Testis (tissue), 3 donors: ENCODE measurements around the gene KLHL14. TPM values are rescaled to one million over a fixed set of nuclear protein-coding genes. Genes with fewer than 3 reads are reported as not detected.

Experiments
- DNase-seq: peaks from one replicate; pipeline ENCODE4 v3.0.0-alpha.2; 2019
- H3K27ac ChIP-seq, 2 donors: fragments of 200-600 bp; sonication (generic); one replicate each; pipeline ENCODE4 v1.5.1; 2019
- H3K27me3 ChIP-seq: fragments of 200-600 bp; sonication (generic); one replicate; pipeline ENCODE4 v1.5.1; 2019
- H3K36me3 ChIP-seq: fragments of 200-600 bp; sonication (generic); one replicate; pipeline ENCODE4 v1.5.1; 2017; ENCODE audit warnings: low read depth; ENCODE audit errors: missing control alignments
- H3K4me1 ChIP-seq: fragments of 200-600 bp; sonication (generic); one replicate; pipeline ENCODE4 v1.5.1; 2019
- H3K4me3 ChIP-seq, 2 donors: fragments of 200-600 bp; sonication (generic); one replicate each; pipeline ENCODE4 v1.5.1; 2017 to 2019
- H3K9me3 ChIP-seq: fragments of 200-600 bp; sonication (generic); one replicate; pipeline ENCODE4 v1.5.1; 2017
- CTCF ChIP-seq, 3 experiments: fragments of 450-650 bp in 2 of 3; fragments of 200-600 bp in 1 of 3; sonication (generic) in 1 of 3; IDR thresholded peaks; one replicate each; pipeline ENCODE4 v1.5.1; 2016 to 2019; ENCODE audit warnings: antibody characterized with exemption in 3 of 3, mild to moderate bottlenecking in 2 of 3, moderate library complexity in 1 of 3
- POLR2A ChIP-seq: fragments of 450-650 bp; IDR thresholded peaks from one replicate; pipeline ENCODE4 v1.6.1; 2017; ENCODE audit warnings: antibody characterized with exemption, mild to moderate bottlenecking, moderate library complexity
- WGBS, 2 donors: methylation state at CpG; one replicate each; pipeline ENCODE4 v1.1.5; 2018; 5-methylcytosine and 5-hydroxymethylcytosine counted together
- intact Hi-C: fragments of 100-400 bp; cut with DNase I; formaldehyde crosslinking; loops from one replicate; pipeline ENCODE4 v1.15.1; 2023; ENCODE audit warnings: low total_unique reads
- polyA plus RNA-seq: library from polyadenylated mRNA; stranded (reverse); fragments of 350-450 nt; fragmentation: Illumina TruSeq; extraction: RNeasy Lipid Tissue Mini Kit (QIAGEN cat#74804); gene quantifications from one replicate; pipeline ENCODE4 v1.2.3, GENCODE V29; 2014; ENCODE audit warnings: low read depth, low replicate concordance; ENCODE audit not compliant: insufficient read depth
- total RNA-seq, 2 donors: library from RNA; depleted of rRNA; stranded (reverse); fragments of >200 nt; gene quantifications; one replicate each; pipeline ENCODE4 v1.2.3, GENCODE V29; 2016

Gene KLHL14
- total and polyA plus RNA-seq, 3 donors from 2014 or later, result 2.0 to 3.3 (median 2.7) TPM

GRCh38 chr18:32810314-32810713 is 37.5 kb upstream of the KLHL14 start:
- H3K27ac ChIP-seq, result no peak overlapping the region
- intact Hi-C loops, result no loop called here
- H3K9me3 ChIP-seq, result no peaks in the 10 kb centered on the region
- no peak for DNase-seq
- H3K27me3 ChIP-seq, result no peaks in the 10 kb centered on the region
- H3K4me1 ChIP-seq, result no peaks in the 10 kb centered on the region
- WGBS, 2 donors, result 62 to 86% methylated on average over 1 of the region's 1 CpG
- H3K4me3 ChIP-seq, result no peak overlapping the region
- no peaks in the 10 kb centered on the region for H3K36me3 ChIP-seq
- no peak for TF ChIP-seq CTCF (IDR thresholded peaks at IDR 0.05)
- no peak for TF ChIP-seq POLR2A

GRCh38 chr18:32805354-32805753 is 32.5 kb upstream of the KLHL14 start:
- intact Hi-C loops, result no loop called here
- WGBS, 2 donors, result 79 to 88% methylated on average over 5 of the region's 5 CpGs

GRCh38 chr18:32804134-32804888 is 31.5 kb upstream of the KLHL14 start:
- Histone ChIP-seq H3K27ac (no peak overlapping the region), H3K4me1 (no peaks in the 10 kb centered on the region), H3K4me3 (no peak overlapping the region), H3K36me3 (no peaks in the 10 kb centered on the region), H3K9me3 (no peaks in the 10 kb centered on the region), H3K27me3 (no peaks in the 10 kb centered on the region)
- intact Hi-C loops, result no loop called here
- 63 to 68% methylated on average over 6 of the region's 6 CpGs for WGBS, 2 donors
- DNase-seq, result no peak
- TF ChIP-seq POLR2A (no peak), CTCF (IDR thresholded peaks at IDR 0.05) (no peak)

More at GRCh38 chr18:32805354-32805753, 32.5 kb upstream of the KLHL14 start:
- Histone ChIP-seq H3K9me3 (no peaks in the 10 kb centered on the region), H3K27me3 (no peaks in the 10 kb centered on the region), H3K36me3 (no peaks in the 10 kb centered on the region), H3K27ac (no peak overlapping the region), H3K4me1 (no peaks in the 10 kb centered on the region), H3K4me3 (no peak overlapping the region)
- DNase-seq, result no peak
- no peak for TF ChIP-seq POLR2A
- no peak for TF ChIP-seq CTCF (IDR thresholded peaks at IDR 0.05)

- TF ChIP-seq CTCF (IDR thresholded peaks at IDR 0.05) (no peak), POLR2A (no peak)
- WGBS, 2 donors, result 67 to 75% methylated on average over 3 of the region's 3 CpGs
- Histone ChIP-seq H3K4me1 (no peaks in the 10 kb centered on the region), H3K9me3 (no peaks in the 10 kb centered on the region), H3K36me3 (no peaks in the 10 kb centered on the region), H3K27ac (no peak overlapping the region), H3K27me3 (no peaks in the 10 kb centered on the region), H3K4me3 (no peak overlapping the region)
- intact Hi-C loops, result no loop called here
- DNase-seq, result no peak
Measured at GRCh38 chr18:32803568-32803967, 30.7 kb upstream of the KLHL14 start.
